ENCODE results near the gene PRAMEF1. TPM values are rescaled to one million over a fixed set of nuclear protein-coding genes. Genes with fewer than 3 reads are reported as not detected.

Gene PRAMEF1
- not detected in 2 replicates for total RNA-seq

GRCh38 chr1:12791097-12791496 lies at the start of gene PRAMEF1:
TSS of gene PRAMEF1 (plus strand) at chr1:12791397. CDS start at chr1:12793228, 1,831 bp downstream.

GRCh38 chr1:12745992-12746323 lies 45.2 kb upstream of the PRAMEF1 start, which contains the start of gene CFAP107:
TSS of gene CFAP107 (plus strand) at chr1:12746200. CDS start at chr1:12746431, 231 bp downstream.

GRCh38 chr1:12773438-12773837 lies 17.8 kb upstream of the PRAMEF1 start, which contains the start of gene PRAMEF12:
TSS of gene PRAMEF12 (plus strand) at chr1:12773738. CDS start at chr1:12774868, 1,130 bp downstream.

GRCh38 chr1:12831310-12831709 lies 40.1 kb downstream of the PRAMEF1 start, which contains the start of gene PRAMEF11:
TSS of gene PRAMEF11 (minus strand) at chr1:12831410. CDS start at chr1:12828789, 2,621 bp downstream.

Other genes with a start within 250 kb of the PRAMEF1 start
- gene DHRS3, start 173.2 kb upstream of the PRAMEF1 start, total RNA-seq = 18.2 and 27.4 TPM in 2 replicates
- gene AADACL4, start 147.3 kb upstream of the PRAMEF1 start, total RNA-seq = not detected in 2 replicates
- not detected in 2 replicates for gene AADACL3, start 75.3 kb upstream of the PRAMEF1 start, total RNA-seq
- gene CFAP107, start 45.2 kb upstream of the PRAMEF1 start, total RNA-seq = not detected in 2 replicates
- gene PRAMEF12, start 17.7 kb upstream of the PRAMEF1 start, total RNA-seq = not detected in 2 replicates
- not detected in 2 replicates for gene PRAMEF11, start 40.0 kb downstream of the PRAMEF1 start, total RNA-seq
- not detected in 2 replicates for gene HNRNPCL1, start 57.3 kb downstream of the PRAMEF1 start, total RNA-seq
- gene PRAMEF2, start 65.7 kb downstream of the PRAMEF1 start, total RNA-seq = not detected in 2 replicates
- gene PRAMEF4, start 94.8 kb downstream of the PRAMEF1 start, total RNA-seq = not detected in 2 replicates
- gene PRAMEF10, start 106.9 kb downstream of the PRAMEF1 start, total RNA-seq = not detected in 2 replicates
- gene PRAMEF7, start 125.2 kb downstream of the PRAMEF1 start, total RNA-seq = not detected in 2 replicates
- not detected in 2 replicates for gene PRAMEF6, start 156.2 kb downstream of the PRAMEF1 start, total RNA-seq

Data from airway epithelial cell (primary cell).